OCI-LY3 (cell line): ENCODE data around the gene CTAG1A.

Experiments used
- CTCF ChIP-seq: fragments of 200-600, 300-600 bp; sonication (generic); IDR thresholded peaks from 2 replicates; pipeline ENCODE4 v1.5.1; 2014; ENCODE audit warnings: antibody characterized with exemption, low read length, low read depth
- EZH2phosphoT487 ChIP-seq: fragments of 200-600 bp; shearing (Covaris generic); IDR thresholded peaks from 2 replicates; pipeline ENCODE4 v1.6.1; 2018; ENCODE audit warnings: antibody characterized with exemption, mixed run types, low read depth

- TF ChIP-seq CTCF = no peak
- no peak for TF ChIP-seq EZH2phosphoT487
These were observed 39.2 kb upstream of the CTAG1A start for GRCh38 chrX:154545673-154546274.
